Stimulated activated CD4-positive, alpha-beta T cell treated with anti-CD3 and anti-CD28 coated beads, Interleukin-15, amount 100 ng/mL, for 24 hours (primary cell): Measurements from ENCODE around the gene NHS.
A peak's percentile ranks its signal among the peaks of the same experiment; 100 is the strongest.

Experiments used
- DNase-seq: peaks from one replicate; pipeline ENCODE4 v3.0.0-alpha.2; 2020

NHS gene

DNA sequence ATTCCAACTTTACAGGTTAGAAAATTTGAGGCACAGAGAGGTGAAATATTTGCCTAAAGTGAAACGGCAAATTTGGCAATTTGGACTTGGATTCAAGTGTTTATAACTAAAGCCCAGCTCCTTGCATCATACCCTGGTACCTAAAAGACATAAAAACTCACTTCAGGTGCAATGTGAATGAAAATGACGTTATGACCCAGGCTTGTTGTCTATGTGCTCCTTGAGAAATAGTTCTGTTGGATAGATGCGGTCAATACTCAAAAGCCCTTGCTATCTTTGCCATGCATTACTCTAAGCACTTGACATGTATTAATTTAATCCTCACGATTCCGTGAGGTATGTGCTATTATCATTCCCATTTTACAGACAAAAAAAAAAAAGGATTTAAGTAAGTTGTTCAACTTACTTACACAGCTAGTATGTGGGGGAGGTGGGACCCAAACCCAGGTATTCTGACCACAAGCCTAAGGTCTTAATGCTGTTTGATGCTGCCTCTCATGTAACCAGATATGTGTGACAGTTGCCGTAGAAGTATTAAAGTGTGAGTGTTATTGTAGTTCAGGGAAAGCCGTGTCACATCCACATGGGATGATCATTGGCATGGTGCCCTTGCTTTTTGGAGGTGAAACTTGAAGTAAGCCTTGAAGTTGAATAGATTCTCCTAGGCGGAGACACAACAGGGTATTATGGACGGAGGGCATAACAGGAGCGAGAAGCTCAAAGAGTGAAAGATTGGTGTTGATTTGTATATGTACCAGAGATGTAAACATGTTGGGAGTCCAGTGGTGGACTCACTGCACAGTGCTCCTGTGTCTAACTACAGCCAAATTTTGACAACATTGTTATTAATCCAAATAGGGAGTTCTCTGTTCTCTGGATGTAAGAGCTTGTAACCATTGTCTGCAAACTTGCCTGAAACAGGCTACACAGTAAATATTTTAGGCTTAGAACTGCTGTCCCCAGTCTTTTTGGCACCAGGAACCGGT, 365.4 kb downstream of the NHS start:
- DNase-seq = no peak

DNA sequence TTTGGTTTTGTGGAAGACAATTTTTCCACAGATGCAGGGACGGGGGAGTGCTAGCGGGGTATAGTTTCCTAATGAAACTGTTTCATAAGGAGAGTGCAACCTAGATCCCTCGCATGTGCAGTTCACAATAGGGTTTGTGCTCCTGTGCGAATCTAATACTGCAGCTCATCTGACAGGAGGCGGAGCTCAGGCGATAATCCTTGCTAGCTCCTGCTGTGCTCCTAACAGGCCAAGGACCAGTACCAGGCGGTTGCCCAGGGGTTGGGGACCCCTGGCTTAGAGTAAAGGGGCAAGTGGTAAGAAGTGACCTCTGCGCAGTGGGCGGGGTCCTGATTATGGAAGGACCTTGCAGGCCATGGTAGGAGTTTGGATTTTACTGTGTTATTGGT, 366.1 kb downstream of the NHS start:
- no peak for DNase-seq

DNA sequence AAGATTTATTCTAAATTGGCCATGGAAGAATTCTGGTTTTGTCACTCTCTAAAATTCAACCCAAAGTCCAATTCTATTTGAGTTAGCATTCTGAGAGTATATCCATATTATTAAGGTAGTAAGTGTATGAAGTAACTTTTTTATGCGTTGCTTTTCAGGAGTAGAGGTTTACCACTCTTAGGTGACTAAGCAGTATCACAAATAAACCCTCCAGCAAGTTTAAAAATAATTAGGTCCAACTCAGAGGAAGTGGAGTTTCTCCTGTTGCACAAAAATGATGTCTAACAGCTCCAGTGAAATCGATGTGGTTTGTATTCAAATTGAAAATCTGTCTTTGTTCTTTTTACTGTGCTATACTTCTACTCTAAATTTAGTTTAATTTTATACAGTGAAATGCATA, 368.9 kb downstream of the NHS start:
- DNase-seq = no peak

DNA sequence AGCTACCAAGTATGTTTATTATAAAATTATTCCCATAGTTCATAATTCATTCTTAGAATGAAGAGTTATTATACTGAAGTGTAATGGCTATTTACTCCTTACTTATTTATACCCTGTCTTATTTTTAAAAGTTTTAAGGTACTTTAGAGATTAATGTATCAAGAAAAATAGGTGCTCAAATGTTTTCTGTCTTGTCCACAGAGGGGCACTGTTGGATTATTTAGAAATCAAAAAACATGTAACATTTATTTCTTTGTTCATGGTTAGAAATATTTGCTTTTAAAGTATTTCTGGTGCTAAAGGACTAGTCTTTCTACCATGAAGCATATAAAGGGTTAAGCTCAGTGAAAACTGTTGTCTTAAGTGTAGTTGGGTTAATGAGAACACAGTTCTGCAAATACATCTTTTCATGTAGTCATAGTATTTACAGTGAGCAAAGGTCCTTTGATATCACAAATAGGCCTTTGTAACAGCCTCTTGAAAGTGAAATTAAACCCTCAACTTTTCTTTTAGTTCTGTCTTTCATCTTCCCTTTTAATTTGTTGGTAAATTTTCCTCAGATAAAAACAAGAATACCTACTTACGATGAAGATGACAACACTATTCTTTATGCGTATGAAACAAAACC, 370.0 kb downstream of the NHS start:
- DNase-seq = no peak

DNA sequence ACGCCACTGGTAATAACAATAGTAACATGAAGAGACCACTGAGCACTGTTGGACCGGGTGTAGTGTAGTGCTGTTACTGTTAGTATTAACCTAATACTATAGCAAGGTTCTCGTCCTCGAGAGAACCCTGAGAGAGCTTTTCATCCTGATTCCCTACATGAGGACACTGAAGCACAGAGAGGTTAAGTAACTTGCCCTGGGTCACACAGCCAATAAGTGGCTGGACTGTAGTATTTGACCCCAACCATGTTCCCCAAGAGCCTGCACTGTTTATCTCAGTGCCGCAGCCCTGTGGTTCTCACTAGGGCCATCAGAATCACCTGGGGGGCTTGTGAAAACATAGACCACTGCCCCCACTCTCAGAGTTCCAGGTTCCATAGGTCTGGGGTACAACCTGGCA, 372.7 kb downstream of the NHS start:
- no peak for DNase-seq

DNA sequence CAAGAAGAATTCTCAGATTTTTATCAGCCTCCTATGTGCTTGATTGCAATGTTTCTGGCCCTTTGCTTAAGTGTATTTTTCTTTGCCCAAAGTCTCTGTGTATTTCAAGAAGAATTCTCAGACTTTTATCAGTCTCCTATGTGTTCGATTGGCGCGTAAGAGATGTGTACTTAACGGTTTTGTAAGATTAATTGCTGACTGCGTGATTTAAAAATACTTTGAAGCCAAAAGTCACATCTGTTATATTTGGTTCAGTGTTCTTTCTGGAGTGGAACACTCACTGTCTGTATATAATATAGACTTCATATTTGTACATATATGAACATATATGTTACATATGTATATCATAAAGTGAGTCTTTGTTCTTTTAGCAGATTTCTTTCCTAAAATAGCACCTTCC, 373.7 kb downstream of the NHS start:
- no peak for DNase-seq

DNA sequence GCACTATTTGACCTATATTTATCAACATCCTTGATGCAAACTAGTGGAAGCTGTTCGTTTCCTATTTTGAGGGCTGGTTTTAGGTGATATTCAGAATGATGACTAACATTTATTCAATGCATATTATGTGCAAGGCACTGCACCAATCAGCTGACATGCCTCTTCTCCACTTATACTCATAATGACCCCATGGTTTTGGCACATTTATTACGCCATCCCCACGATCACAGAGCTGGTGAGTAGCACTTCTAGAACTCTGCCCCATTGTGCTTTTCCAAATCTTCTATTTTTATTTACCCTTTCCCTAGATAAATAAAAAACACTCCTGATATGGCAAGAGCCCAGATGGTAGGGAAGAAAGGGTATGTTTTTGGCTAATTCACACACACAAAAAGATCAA, 375.4 kb downstream of the NHS start:
- no peak for DNase-seq

DNA sequence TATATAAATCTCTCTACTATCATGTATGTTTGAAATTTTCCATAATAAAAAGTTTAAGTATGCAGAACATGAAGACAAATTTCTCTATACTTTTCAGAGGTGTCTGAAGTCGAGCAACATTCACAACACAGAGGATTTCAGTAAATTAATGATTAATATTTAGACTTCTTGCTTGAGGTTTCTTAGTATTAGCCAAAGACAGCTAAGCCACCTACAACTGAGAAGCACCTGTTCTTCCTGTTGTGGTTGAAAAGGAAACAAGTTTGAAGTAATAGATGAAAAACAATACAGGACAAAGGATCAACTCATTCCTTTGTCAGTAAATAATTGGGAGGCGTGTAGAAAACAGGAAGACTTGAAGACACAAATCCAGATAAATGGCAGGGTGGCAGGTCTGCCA, 383.4 kb downstream of the NHS start:
- no peak for DNase-seq

DNA sequence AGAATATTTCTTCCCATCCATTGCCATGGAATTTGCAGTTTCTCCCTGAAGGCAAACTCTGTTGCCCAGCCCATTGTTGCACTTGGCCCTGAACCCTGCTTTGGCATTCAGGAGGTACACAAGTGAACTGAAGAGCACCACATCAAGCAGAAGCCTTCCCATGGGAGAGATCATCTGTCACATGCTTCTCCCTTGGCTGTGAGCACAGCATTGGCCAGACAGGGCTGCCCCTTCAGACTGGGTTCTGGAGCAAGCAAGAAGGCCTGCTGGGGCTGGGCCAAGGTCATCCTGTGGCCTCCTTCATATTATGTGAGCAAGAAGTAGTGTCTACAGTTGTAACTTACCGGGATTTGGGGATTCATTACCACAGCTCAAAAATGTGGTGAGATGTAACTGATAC, 385.0 kb downstream of the NHS start:
- DNase-seq = no peak

DNA sequence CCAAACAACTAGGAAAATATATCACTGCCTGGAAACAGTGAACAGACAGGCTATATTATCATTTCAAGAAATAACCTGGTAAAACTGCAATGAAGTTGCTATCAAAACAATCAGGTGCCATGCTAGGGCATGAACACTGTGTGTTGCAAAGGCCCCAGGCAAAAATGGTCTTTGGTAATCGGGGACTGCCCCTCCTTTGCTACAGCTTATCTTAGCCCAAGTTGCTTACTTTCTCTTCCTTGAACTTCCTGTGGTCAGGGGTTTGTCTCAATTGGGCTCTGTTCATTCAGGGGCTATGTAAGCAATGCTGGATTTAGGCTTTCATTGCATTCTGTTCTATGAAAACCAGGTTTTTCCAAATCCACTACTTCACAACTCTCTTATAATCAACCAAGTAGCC, 392.7 kb downstream of the NHS start:
- DNase-seq = no peak

DNA sequence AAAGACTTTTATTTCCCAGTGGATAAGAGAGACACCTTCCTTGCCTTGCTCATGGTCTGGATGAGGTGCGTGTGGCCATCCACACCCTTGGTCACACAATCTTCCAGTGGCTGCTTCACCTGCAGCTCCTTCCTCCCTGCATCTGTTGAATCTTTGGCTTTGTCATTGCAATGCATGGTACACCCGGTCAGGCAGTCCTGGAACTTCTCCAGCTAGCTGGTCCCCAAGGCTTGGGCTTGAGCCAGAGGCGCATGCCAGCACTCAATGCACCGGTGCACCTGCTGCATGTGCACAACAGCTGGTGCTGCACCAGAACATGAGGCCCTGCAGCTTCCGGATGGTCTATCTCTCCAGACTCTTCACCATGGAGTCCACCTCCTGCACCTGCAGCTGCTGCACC, 394.0 kb downstream of the NHS start:
- no peak for DNase-seq

DNA sequence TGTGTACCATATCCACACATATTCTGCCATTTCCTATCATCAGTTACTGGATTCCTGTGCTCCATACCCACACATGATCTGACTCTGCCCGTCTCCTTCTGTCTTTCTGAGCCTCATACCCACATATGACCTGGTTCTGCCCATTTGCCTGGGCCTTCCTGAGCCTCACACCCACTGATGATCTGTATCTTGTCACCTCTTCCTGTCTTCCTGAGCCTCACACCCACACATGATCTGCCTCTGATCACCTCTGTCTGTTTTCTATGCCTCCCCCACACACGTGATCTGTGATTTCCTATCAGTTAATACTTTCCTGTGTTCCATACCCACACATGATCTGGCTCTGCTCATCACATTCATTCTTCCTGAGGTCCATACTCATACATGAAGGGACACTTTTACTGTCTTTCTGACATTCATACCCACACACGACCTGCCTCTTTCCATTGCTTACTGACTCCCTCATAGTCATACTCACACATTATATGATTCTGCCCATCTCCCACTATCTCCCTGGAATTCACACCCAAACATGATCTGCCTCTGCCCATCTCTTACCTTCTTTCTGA, 394.8 kb downstream of the NHS start:
- DNase-seq = peak; percentile 11

DNA sequence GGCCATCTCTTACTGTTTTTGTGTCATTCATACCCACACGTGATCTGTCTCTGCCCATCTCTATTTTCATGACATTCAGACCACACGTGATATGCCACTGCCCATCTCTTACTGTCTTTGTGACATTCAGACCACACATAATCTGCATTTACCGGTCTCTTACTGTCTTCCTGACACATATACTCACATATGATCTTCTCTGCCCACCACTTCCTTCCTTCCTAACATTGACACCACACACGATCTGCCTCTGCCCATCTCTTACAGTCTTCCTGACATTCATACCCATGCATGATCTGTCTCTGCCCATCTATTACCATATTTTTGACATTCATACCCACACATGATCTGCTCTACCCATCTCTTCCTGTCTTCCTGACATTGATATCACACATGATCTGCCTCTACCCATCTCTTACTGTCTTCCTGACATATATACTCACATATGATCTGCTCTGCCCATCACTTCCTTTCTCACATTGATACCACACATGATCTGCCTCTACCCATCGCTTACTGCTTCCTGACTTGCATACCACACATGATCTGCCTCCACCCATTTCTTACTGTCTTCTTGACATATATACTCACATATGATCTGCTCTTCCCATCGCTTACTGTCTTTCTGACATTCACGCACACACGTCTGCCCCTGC, 398.3 kb downstream of the NHS start:
- DNase-seq = no peak

DNA sequence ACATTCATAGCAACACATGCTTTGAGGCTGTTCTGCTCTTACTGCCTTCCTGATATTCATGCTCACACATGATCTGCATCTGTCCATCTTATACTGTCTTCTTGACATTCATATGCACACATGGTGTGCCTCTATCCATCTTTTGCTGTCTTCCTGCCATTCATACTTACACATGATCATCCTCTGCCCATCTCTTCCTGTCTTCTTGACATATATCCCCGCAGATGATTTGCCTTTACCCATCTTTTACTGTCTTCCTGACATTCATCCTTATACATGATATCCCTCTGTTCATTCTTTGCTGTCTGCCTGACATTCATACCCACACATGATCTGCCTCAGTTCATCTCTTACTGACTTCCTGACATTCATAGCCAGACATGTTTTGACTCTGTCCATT, 399.1 kb downstream of the NHS start:
- DNase-seq = no peak

DNA sequence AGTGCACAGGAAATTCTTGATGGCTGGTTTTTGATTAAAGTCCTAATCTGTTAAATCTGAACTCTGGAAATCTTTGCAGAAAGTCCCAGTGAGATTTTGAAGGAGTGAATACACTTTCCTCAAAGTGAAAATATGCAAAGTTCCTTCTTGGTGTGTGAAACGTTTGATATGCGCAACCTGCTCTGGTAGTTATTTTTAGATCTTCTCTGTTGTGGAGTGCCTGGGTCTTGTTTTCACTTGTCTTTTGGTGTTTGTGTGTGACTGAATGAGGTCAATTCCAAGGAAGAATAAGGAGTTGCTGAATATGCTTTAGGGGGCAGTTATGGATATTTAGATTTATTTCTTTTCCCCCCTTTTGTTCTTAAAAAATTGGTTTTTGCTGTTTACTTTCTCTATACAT, 404.0 kb downstream of the NHS start:
- DNase-seq = no peak

DNA sequence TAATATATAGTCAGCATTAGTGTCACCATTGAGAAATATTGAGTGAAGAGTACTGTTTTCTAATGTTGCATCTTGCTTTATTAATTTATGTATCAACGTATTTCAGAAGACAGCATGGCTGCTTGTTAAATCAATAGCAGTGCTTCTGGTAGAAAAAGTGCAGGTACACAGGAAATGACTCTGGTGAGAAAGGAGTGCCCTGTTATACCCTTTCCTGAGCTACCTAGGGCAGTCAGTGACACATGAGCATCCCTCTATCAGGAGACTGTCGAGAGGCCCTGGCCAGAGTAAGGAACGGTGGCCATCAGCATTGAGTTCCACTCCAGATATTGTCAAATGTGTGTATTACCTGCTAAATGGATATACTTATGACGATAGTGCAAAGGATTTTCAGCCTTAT, 404.4 kb downstream of the NHS start:
- no peak for DNase-seq
